Lower lobe of right lung (tissue), 2 donors: Measurements from ENCODE around the gene TMEM272. TPM values are rescaled to one million over a fixed set of nuclear protein-coding genes. Genes with fewer than 3 reads are reported as not detected.

Source experiments
- ATAC-seq, 2 donors: fragments of 200-7000 bp; cut with Tn5 transposase; one replicate each; pipeline ENCODE4 v1.9.1; 2020 to 2022; ENCODE audit warnings: mild to moderate bottlenecking in 2 of 2, moderate library complexity in 2 of 2
- DNase-seq: peaks from one replicate; pipeline ENCODE4 v3.0.0-alpha.2; 2020
- H3K27ac ChIP-seq: fragments of 200-600 bp; one replicate; pipeline ENCODE4 v1.8.0; 2022
- H3K27me3 ChIP-seq: fragments of 200-600 bp; one replicate; pipeline ENCODE4 v1.8.0; 2022; ENCODE audit warnings: low read depth
- H3K36me3 ChIP-seq: fragments of 200-600 bp; one replicate; pipeline ENCODE4 v1.8.0; 2022; ENCODE audit warnings: mild to moderate bottlenecking
- H3K4me1 ChIP-seq: fragments of 200-600 bp; one replicate; pipeline ENCODE4 v1.8.0; 2022
- H3K4me3 ChIP-seq: fragments of 200-600 bp; one replicate; pipeline ENCODE4 v1.8.0; 2022; ENCODE audit warnings: mild to moderate bottlenecking
- H3K9me3 ChIP-seq: fragments of 200-600 bp; one replicate; pipeline ENCODE4 v1.8.0; 2022
- intact Hi-C: fragments of 100-400 bp; cut with DNase I; formaldehyde crosslinking; loops from one replicate; pipeline ENCODE4 v1.11.0; 2022
- total RNA-seq: library from RNA; stranded (reverse); fragmentation: NEBNext Ultra II Directional; extraction: Animal tissue kit (Norgen Biotek cat#: 25700); gene quantifications from one replicate; pipeline ENCODE4 v1.2.1, GENCODE V29; 2021
- TF ChIP-seq, protein P1 (sequence below): fragments of 200-600 bp; IDR thresholded peaks from one replicate; pipeline ENCODE4 v1.8.0; 2022; ENCODE audit warnings: antibody characterized with exemption, mild to moderate bottlenecking
- donor health status: DM: no; HTN: yes; CAD: no; lungs with severe emphysema.

TMEM272 gene
- total RNA-seq, 1 donor from 2014 or later, result 0.09 TPM

DNA sequence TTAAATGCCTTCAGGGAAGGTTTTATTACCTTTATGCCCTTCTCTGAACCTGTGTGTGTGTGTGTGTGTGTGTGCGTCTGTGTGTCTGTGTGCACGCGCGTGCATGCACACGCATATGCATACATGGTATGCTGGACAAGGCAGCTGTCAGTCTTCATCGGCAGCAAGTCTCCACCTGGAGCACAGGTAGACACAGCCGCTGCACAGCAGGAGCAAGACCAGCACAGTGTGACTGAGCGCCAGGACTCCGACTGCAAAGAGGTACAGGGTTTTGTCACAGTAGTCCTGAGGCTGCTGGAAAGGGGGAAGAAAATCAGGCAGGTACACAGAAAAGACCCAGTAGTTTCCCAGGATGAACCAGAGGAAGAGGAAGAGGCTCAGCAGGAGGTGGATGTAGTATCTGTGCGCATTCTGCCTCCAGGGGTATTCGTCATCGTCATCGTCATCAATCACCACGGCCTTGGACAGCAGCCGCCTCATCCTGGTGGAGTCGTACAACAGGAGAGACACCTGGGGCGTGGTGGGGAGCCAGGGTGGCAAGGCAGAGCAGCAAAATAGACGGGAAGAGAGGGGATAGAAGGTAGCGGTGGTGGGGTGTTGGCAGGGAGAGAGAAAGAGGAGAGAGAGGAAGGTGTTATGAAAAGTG lies 28.2 kb downstream of the TMEM272 start:
- Histone ChIP-seq H3K9me3 (no peaks in the 10 kb centered on the region), H3K27me3 (no peaks in the 10 kb centered on the region), H3K4me3 (no peak overlapping the region), H3K27ac (no peak overlapping the region), H3K36me3 (no peaks in the 10 kb centered on the region), H3K4me1 (peaks cover 13% of the 10 kb centered on the region)
- TF ChIP-seq, protein P1, sequence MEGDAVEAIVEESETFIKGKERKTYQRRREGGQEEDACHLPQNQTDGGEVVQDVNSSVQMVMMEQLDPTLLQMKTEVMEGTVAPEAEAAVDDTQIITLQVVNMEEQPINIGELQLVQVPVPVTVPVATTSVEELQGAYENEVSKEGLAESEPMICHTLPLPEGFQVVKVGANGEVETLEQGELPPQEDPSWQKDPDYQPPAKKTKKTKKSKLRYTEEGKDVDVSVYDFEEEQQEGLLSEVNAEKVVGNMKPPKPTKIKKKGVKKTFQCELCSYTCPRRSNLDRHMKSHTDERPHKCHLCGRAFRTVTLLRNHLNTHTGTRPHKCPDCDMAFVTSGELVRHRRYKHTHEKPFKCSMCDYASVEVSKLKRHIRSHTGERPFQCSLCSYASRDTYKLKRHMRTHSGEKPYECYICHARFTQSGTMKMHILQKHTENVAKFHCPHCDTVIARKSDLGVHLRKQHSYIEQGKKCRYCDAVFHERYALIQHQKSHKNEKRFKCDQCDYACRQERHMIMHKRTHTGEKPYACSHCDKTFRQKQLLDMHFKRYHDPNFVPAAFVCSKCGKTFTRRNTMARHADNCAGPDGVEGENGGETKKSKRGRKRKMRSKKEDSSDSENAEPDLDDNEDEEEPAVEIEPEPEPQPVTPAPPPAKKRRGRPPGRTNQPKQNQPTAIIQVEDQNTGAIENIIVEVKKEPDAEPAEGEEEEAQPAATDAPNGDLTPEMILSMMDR, result no peak
- DNase-seq (no peak), ATAC-seq (no peak)
- intact Hi-C loops, result no loop called here

DNA sequence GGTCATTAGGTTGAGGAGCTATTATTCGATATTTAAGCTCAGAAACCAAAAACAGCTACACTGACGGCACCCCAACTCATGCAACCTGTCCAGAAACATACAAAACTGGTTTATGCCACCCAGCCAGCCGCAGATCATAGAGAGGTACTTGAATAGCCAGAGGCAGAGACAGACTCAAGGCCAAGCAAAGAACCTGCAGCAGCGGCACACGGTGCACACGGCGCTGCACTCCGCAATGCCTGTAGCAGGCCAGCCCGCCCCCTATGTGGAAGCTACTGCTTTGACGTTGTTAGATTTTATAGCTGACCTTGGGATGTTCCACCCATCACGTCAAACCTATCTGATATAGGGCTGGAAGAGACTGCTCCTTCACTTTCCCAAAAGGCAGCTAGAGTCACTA lies 29.1 kb downstream of the TMEM272 start:
- no peak for DNase-seq
- intact Hi-C loops, result no loop called here
- no peak overlapping the region for H3K27ac ChIP-seq

DNA sequence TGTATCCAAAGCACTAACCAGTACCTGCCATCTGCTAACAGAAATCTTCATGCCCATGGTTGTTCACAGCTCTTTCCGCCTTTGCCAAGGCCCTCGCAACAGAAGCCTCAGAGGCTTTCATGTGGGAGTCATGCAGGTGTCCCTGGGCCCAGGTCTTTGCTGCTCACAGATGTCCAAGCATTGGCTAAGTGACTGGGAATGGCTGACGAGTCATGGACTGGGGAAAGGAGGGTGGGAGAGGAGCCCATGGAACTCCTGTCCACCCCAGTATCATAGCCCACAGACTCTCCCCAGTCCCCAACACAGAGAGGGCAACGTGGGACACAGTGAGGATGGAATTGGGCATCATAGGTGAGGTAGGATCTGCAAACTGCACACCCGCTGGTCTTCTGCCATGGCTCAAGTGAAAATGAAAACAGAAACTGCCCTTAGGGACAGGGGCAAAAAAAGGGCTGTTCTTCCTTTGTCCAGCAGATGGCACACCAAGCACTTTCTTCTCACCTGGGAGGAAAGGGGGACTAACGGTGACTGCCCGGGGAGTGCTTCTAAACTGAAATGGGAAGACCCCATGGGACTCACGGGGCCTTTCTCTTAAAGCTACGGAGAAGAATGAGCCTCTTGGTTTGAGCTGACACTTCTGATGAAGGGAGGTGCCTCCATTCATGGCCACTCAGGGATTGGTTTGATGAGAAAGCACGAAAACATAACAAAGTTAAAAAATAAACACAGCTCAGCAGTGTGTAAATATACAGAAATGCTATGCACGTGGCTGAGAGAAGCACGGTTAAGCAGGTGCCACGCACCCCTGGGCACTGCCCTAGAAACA lies 29.9 kb downstream of the TMEM272 start:
- ATAC-seq (peak; percentile 82 to 93), DNase-seq (no peak)
- Histone ChIP-seq H3K9me3 (no peaks in the 10 kb centered on the region), H3K4me1 (peaks cover 13% of the 10 kb centered on the region), H3K36me3 (no peaks in the 10 kb centered on the region), H3K27ac (no peak overlapping the region), H3K4me3 (peak overlapping the region; percentile 38), H3K27me3 (no peaks in the 10 kb centered on the region)
- TF ChIP-seq, protein P1, result peak; percentile 86
- intact Hi-C loops, result no loop called here

More for the DNA sequence above, 29.1 kb downstream of the TMEM272 start:
- no peaks in the 10 kb centered on the region for H3K9me3 ChIP-seq
- TF ChIP-seq, protein P1, result no peak
- no peaks in the 10 kb centered on the region for H3K27me3 ChIP-seq
- H3K36me3 ChIP-seq, result no peaks in the 10 kb centered on the region
- H3K4me1 ChIP-seq, result peaks cover 13% of the 10 kb centered on the region
- H3K4me3 ChIP-seq, result no peak overlapping the region
- ATAC-seq, result peak; percentile 37 to 44

DNA sequence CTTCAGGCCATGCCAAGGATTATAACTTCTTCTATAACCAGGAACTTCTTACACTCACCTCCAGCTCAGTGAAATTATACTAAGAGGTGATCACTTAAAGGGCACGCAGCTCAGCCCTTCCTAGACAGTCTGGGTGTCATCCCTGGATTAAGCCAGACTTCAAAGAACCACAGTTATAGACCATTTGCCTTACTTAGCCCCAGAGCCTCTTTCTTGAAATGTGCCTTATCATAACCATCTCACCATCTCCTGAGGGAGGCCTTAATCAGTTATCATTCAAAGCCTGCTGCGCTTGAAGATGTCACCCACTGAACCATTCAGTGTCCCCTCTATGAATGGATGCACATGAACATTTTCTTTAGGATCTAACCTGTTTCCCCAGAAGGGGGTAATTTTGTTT lies 30.9 kb downstream of the TMEM272 start:
- H3K4me1 ChIP-seq, result peaks cover 13% of the 10 kb centered on the region
- no peak overlapping the region for H3K27ac ChIP-seq
- H3K4me3 ChIP-seq, result no peak overlapping the region
- TF ChIP-seq, protein P1, result no peak
- ATAC-seq (no peak), DNase-seq (no peak)
- intact Hi-C loops, result no loop called here
- no peaks in the 10 kb centered on the region for H3K9me3 ChIP-seq
- no peaks in the 10 kb centered on the region for H3K36me3 ChIP-seq
- no peaks in the 10 kb centered on the region for H3K27me3 ChIP-seq

DNA sequence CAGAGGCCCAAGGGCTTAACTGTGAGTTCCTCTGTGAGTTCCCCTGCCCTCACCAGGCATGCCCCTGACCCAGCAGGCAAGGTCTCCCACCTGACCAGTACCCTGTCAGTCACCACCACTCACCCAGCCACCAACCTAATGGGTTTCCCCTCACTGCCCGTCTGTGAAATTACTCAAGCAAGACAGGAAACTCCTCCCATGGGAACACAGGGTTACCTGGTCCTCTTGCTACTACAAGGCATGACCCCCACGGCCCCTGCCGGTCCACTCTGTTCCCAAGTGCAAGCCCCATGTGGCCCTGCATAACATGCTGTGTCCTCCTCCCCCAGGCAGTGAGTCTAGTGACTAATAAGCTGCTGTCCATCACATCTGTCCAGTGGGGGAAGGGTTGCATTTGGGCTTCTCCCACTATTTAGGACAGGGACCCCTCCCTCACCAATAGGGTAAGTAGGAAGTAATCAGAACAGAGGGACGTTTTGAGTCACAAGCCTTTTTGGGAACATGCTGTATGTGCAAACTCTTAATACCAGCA lies 33.0 kb downstream of the TMEM272 start:
- intact Hi-C loops, result no loop called here
- TF ChIP-seq, protein P1, result no peak
- DNase-seq, result no peak
- no peak overlapping the region for H3K27ac ChIP-seq
- H3K9me3 ChIP-seq, result no peaks in the 10 kb centered on the region
- no peak overlapping the region for H3K4me3 ChIP-seq
- no peaks in the 10 kb centered on the region for H3K27me3 ChIP-seq
- H3K4me1 ChIP-seq, result peaks cover 13% of the 10 kb centered on the region
- no peaks in the 10 kb centered on the region for H3K36me3 ChIP-seq
- ATAC-seq, result no peak
